HG02970 (cell line): ENCODE results near the gene PPDPF.
A peak's percentile ranks its signal among the peaks of the same experiment; 100 is the strongest.
"Not testable (repeated sequence)": the region's sequence is repeated elsewhere in the genome, so short reads cannot be mapped to it uniquely, and the experiment has no call there.

ENCODE experiments used
- ATAC-seq: cut with Tn5 transposase; IDR thresholded peaks from one replicate; pipeline ENCODE4 v1.9.1; 2021; ENCODE audit warnings: mild to moderate bottlenecking, moderate library complexity, moderate number of reproducible peaks; ENCODE audit not compliant: unreplicated experiment, low FRiP score

Gene PPDPF

GRCh38 chr20:63520504-63520933 lies at the start of gene PPDPF:
Gene PPDPF (plus strand): TSS chr20:63520765. CDS start chr20:63521309, 544 bp downstream.
- peak; percentile 79 for ATAC-seq

GRCh38 chr20:63471002-63471716 lies 49.4 kb upstream of the PPDPF start:
- ATAC-seq = no peak

GRCh38 chr20:63471717-63471980 lies 48.9 kb upstream of the PPDPF start:
- ATAC-seq = no peak

GRCh38 chr20:63471981-63472831 lies 48.4 kb upstream of the PPDPF start, which contains the start of gene KCNQ2:
Gene KCNQ2 (minus strand): TSS chr20:63472655. CDS start chr20:63472463, 192 bp downstream.
- no peak for ATAC-seq

GRCh38 chr20:63472862-63473390 lies 47.6 kb upstream of the PPDPF start:
- no peak for ATAC-seq

GRCh38 chr20:63473555-63474449 lies 46.8 kb upstream of the PPDPF start:
- ATAC-seq = no peak

DNA sequence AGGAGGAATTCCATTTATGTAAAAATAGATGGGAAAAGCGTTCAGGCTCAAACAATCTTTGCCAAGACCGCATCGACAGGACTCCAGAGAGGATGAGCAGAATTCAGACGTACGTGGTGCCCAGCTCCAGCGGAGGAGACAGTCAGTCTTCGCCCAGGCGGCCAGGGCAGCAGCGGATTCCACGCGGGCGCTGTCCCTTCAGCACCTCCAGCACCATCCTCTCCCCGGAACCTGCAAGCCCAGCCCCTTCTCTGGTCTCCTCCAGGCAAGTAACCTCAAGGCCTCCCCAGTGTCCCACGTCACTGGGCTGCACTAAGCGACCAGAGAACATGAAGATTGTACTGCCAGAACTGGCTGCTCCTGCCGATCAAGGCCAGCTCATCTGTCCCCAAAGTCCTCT lies 45.4 kb upstream of the PPDPF start:
- no peak for ATAC-seq

DNA sequence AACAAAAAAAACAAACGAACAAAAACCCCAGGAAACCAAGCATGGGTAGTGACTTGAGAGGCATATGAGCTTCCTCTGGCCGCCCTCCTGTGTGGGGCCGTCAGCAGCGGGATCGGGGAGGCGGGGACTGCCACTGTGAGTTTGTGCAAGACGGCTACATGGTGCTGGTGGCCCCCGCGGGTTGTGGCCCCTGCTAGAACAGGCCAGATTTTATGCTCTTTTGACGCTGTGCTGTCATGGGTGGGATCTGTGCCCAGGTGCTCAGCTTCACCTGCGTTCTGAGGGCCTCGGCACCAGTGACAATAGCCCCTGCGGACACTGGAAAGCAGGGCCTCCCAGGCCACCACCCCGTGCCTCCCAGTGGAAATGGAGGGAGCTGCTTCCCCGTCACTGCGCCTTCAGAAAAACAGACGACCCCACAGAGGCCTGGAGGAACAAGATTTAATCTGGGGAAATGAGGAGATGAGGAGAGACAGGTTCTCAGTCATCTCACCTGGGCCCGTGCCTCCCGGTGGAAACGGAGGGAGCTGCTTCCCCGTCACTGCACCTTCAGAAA lies 43.4 kb upstream of the PPDPF start:
- no peak for ATAC-seq

DNA sequence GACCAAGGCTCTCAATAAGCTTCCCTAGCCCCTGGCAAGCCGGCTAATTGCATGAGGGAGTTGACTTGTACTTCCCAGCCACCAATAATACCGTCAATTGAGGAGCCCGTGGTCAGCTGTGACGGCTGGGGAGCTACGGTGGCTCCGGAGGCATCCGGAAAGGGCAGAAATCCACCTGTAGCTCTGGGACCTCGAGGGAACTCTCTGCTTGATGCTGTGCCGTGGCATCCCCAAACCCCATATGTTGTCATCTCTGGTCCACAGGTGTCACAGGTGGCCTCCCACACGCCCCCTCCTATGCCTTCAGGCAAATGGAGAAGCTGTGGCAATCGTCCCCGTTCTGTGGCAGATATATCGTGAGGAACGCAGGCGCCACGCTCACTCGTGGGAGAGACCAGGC lies 42.6 kb upstream of the PPDPF start:
- no peak for ATAC-seq

- ATAC-seq = no peak
These were observed 41.9 kb upstream of the PPDPF start for GRCh38 chr20:63478346-63479302.

GRCh38 chr20:63479695-63480419 lies 40.7 kb upstream of the PPDPF start:
- not testable (repeated sequence) for ATAC-seq

GRCh38 chr20:63481503-63481902 lies 39.1 kb upstream of the PPDPF start:
- ATAC-seq = no peak

DNA sequence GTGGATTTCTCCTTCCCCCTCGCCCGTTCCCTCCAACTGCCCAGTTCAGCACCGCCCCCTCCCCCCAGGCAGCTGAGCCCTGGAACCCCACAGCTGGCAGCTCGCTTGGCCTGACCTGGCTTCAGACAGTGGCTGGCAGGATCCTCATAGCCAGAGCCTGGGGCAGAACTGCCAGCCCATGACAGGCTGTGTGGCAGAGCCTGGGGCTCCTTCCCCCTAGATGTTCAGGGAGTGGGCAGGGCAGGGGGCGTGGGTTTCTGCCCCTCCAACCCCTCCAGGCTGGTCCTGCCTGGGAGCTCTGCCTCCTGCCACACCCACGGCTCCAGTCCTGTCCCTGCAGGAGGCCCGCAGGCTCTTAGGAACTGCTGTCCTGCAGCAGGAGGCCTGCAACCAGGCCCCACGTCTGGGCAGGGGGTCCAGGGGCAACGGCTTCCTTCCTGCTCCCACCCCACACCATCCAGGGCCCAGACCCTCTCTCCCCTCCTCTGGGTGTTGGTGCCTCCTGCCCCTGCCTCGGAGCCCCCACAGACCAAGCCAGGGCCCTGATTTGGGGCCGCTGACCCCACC lies 38.5 kb upstream of the PPDPF start:
- no peak for ATAC-seq

DNA sequence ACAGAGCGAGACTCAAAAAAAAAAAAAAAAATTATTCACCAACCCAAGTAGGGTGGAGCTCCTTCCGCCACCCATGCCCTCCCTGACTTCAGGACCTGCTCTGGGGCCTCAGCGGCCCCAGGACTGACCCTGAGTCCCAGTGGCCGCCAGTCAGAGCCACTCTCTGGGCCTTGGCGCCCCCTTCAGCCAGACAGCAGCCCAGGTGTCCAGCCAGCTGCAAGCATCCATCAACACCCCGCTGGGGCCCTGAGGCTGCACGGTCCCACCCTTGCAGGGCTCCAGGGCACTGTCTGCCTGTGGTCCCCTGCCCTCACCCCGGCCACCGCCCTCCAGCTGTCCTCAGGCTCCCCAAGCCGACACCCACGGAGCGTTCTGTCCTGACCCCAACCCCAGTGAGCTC lies 36.7 kb upstream of the PPDPF start:
- ATAC-seq = no peak

GRCh38 chr20:63484236-63484635 lies 36.3 kb upstream of the PPDPF start:
- ATAC-seq = no peak

GRCh38 chr20:63484651-63485403 lies 35.7 kb upstream of the PPDPF start:
- ATAC-seq = no peak

- no peak for ATAC-seq
These were observed 34.2 kb upstream of the PPDPF start for GRCh38 chr20:63486300-63486855.
